HepG2 (cell line): ENCODE measurements around the gene ABCC12. TPM values are rescaled to one million over a fixed set of nuclear protein-coding genes. Genes with fewer than 3 reads are reported as not detected.

Source experiments
- ATAC-seq: fragments of 200-7000 bp; cut with Tn5 transposase; 3 replicates; pipeline ENCODE4 v1.9.1; 2020; ENCODE audit warnings: mild to moderate bottlenecking, moderate library complexity
- BruUV-seq: library from RNA; stranded (reverse); fragments of 400-500 nt; replicated peaks from 2 replicates; lab custom pipeline; 2021; lab: Mats Ljungman, UMichigan
- CTCF ChIA-PET: fragments of 300-600 bp; formaldehyde crosslinking; extraction: SDS; loops from one replicate; lab custom pipeline; 2021; ENCODE audit warnings: low total read pairs, inconsistent platforms, low intra/inter-chr PET ratio; lab: Yijun Ruan, JAX
- POLR2A ChIA-PET: fragments of 350-600 bp; sonication (Branson Sonifier 250); formaldehyde crosslinking; loops from one replicate; lab custom pipeline; 2020; ENCODE audit warnings: antibody characterized with exemption, inconsistent platforms; lab: Yijun Ruan, JAX
- DNase-seq: peaks from one replicate; pipeline ENCODE4 v3.0.0-alpha.2; 2015; ENCODE audit warnings: low spot score
- FAIRE-seq: peaks from 3 replicates; lab custom pipeline; 2011; peaks lifted over from hg19 to GRCh38; lab: Jason Lieb, UNC
- H2AFZ ChIP-seq: one replicate; pipeline ENCODE4 v1.6.1; 2011; ENCODE audit warnings: low read length, inconsistent platforms
- H3K27ac ChIP-seq: fragments of 300-600 bp; 3 replicates; pipeline ENCODE4 v1.8.0; 2011; ENCODE audit warnings: mixed run types, mild to moderate bottlenecking, mixed read lengths, low read length, inconsistent platforms; ENCODE audit not compliant: insufficient read depth; ENCODE audit errors: extremely low read length
- H3K27me3 ChIP-seq, 2 experiments: fragments of 200-600 bp in 1 of 2; 2 replicates in 1 of 2; 3 replicates in 1 of 2; pipeline versions ENCODE4 v1.6.0 to v1.8.0; 2011; ENCODE audit warnings: low read length in 2 of 2, mild to moderate bottlenecking in 2 of 2, moderate library complexity in 2 of 2, inconsistent platforms in 1 of 2; ENCODE audit not compliant: insufficient read depth in 2 of 2, control insufficient read depth in 1 of 2
- H3K36me3 ChIP-seq, 2 experiments: fragments of 200-600 bp in 1 of 2; replicated peaks in 1 of 2; 2 replicates in 1 of 2; 3 replicates in 1 of 2; pipeline versions ENCODE4 v1.5.1 to v1.8.0; 2011; ENCODE audit warnings: low read length in 2 of 2, inconsistent platforms in 1 of 2; ENCODE audit not compliant: insufficient read depth in 2 of 2, control insufficient read depth in 1 of 2
- H3K4me1 ChIP-seq: 2 replicates; pipeline ENCODE4 v1.5.1; 2012; ENCODE audit warnings: low read length, inconsistent platforms; ENCODE audit not compliant: insufficient read depth
- H3K4me2 ChIP-seq: 2 replicates; pipeline ENCODE4 v1.6.0; 2011; ENCODE audit warnings: low read depth, low read length, inconsistent platforms
- H3K4me3 ChIP-seq, 3 experiments: fragments of 200-600 bp in 1 of 3; sonication (generic), shearing (Covaris generic) in 1 of 3; replicated peaks in 1 of 3; 2 replicates each; pipeline ENCODE4 v1.5.1; 2011 to 2016; ENCODE audit warnings: low read length in 3 of 3, inconsistent platforms in 2 of 3, low read depth in 2 of 3, mild to moderate bottlenecking in 2 of 3, control low read depth in 1 of 3, mixed read lengths in 1 of 3; ENCODE audit not compliant: insufficient read depth in 1 of 3
- H3K79me2 ChIP-seq: one replicate; pipeline ENCODE4 v1.6.1; 2011; ENCODE audit warnings: low read length, inconsistent platforms; ENCODE audit not compliant: insufficient read depth
- H3K9ac ChIP-seq: 2 replicates; pipeline ENCODE4 v1.6.0; 2011; ENCODE audit warnings: mild to moderate bottlenecking, low read depth, low read length, inconsistent platforms; ENCODE audit not compliant: insufficient read depth
- H3K9me3 ChIP-seq: 2 replicates; pipeline ENCODE4 v1.5.1; 2012; ENCODE audit warnings: mild to moderate bottlenecking, low read length
- H4K20me1 ChIP-seq: 2 replicates; pipeline ENCODE4 v1.6.0; 2011; ENCODE audit warnings: inconsistent platforms, mild to moderate bottlenecking, low read length, moderate library complexity; ENCODE audit not compliant: insufficient read depth
- ATRX ChIP-seq: sonication (generic); formaldehyde crosslinking; IDR thresholded peaks from 2 replicates; pipeline ENCODE4 v1.4.0; 2020; ENCODE audit warnings: missing genetic modification reagents, borderline replicate concordance
- GRHL1 ChIP-seq: sonication (generic); formaldehyde crosslinking; conservative IDR thresholded peaks from 2 replicates; pipeline ENCODE4 v1.8.0; 2022; ENCODE audit warnings: missing genetic modification reagents
- IKZF1 ChIP-seq: fragments of 450-650 bp; IDR thresholded peaks from 2 replicates; pipeline ENCODE4 v1.7.1; 2016
- IKZF4 ChIP-seq: sonication (generic); formaldehyde crosslinking; IDR thresholded peaks from 2 replicates; pipeline ENCODE4 v1.5.1; 2020; ENCODE audit warnings: borderline replicate concordance, mild to moderate bottlenecking, low read depth, missing genetic modification reagents; ENCODE audit errors: not compliant biosample characterization
- JARID2 ChIP-seq: sonication (generic); formaldehyde crosslinking; IDR thresholded peaks from 2 replicates; pipeline ENCODE4 v1.8.1; 2023; ENCODE audit warnings: missing genetic modification reagents, inconsistent platforms; ENCODE audit not compliant: insufficient replicate concordance
- KDM5B ChIP-seq: sonication (generic); formaldehyde crosslinking; IDR thresholded peaks from 2 replicates; pipeline ENCODE4 v1.4.0; 2020; ENCODE audit warnings: missing genetic modification reagents, mild to moderate bottlenecking, borderline replicate concordance
- NFE2L2 ChIP-seq: fragments of 150-350 bp; IDR thresholded peaks from 2 replicates; pipeline ENCODE4 v1.6.1; 2014; ENCODE audit warnings: low read length
- PRPF4 ChIP-seq: fragments of 200-400 bp; formaldehyde crosslinking; IDR thresholded peaks from 2 replicates; pipeline ENCODE4 v1.6.1; 2016; ENCODE audit warnings: low read length, low read depth; ENCODE audit not compliant: poor library complexity, severe bottlenecking
- RARA ChIP-seq: IDR thresholded peaks from 2 replicates; pipeline ENCODE4 v1.6.1; 2016; ENCODE audit warnings: missing genetic modification reagents, missing compliant biosample characterization
- RBAK ChIP-seq: sonication (generic); formaldehyde crosslinking; IDR thresholded peaks from 2 replicates; pipeline ENCODE4 v1.5.1; 2020; ENCODE audit warnings: mild to moderate bottlenecking, missing genetic modification reagents
- TBX3 ChIP-seq: fragments of 450-650 bp; IDR thresholded peaks from 2 replicates; pipeline ENCODE4 v1.6.1; 2017; ENCODE audit warnings: antibody characterized with exemption, mild to moderate bottlenecking, inconsistent platforms, borderline replicate concordance
- ZBTB7B ChIP-seq: sonication (generic); formaldehyde crosslinking; IDR thresholded peaks from 2 replicates; pipeline ENCODE4 v1.4.0; 2020; ENCODE audit warnings: missing genetic modification reagents
- ZNF609 ChIP-seq: sonication (generic); formaldehyde crosslinking; IDR thresholded peaks from 2 replicates; pipeline ENCODE4 v1.4.0; 2020; ENCODE audit warnings: mild to moderate bottlenecking, missing genetic modification reagents, borderline replicate concordance
- ZNF652 ChIP-seq: IDR thresholded peaks from 2 replicates; pipeline ENCODE4 v1.6.1; 2016; ENCODE audit warnings: low read depth, borderline replicate concordance
- ZNF678 ChIP-seq: sonication (generic); formaldehyde crosslinking; IDR thresholded peaks from 2 replicates; pipeline ENCODE4 v1.4.0; 2020; ENCODE audit warnings: mild to moderate bottlenecking, missing genetic modification reagents
- WGBS: methylation state at CpG from one replicate; pipeline ENCODE4 v1.1.6; 2017; ENCODE audit warnings: low lambda C conversion rate; 5-methylcytosine and 5-hydroxymethylcytosine counted together
- in situ Hi-C: cut with HindIII; loops from 2 replicates; pipeline ENCODE4 v1.10.0; 2017; ENCODE audit warnings: low pct_unique_long_range_greater_than_20kb; ENCODE audit not compliant: extremely low pct_ligation_motif_present
- intact Hi-C: fragments of 100-400 bp; cut with micrococcal nuclease; formaldehyde crosslinking; loops from one replicate; pipeline ENCODE4 v1.10.0; 2022; ENCODE audit not compliant: unreplicated experiment
- polyA plus RNA-seq, 8 experiments: library from polyadenylated mRNA; depleted of rRNA in 3 of 8; stranded (reverse) in 7 of 8; unstranded in 1 of 8; fragments of >200 nt; fragmentation: Illumina TruSeq in 4 of 8; extraction: Trizol in 4 of 8; gene quantifications; 2 replicates each; pipeline versions ENCODE4 v1.2.1 to v1.2.3, GENCODE V29; 2011 to 2016; ENCODE audit warnings: low read depth in 4 of 8, missing spikeins in 1 of 8, mixed read lengths in 1 of 8; ENCODE audit not compliant: insufficient read depth in 1 of 8
- total RNA-seq, 5 experiments: library from RNA; depleted of rRNA; stranded (reverse); fragments of >200 nt; fragmentation: Illumina TruSeq; extraction: Trizol; gene quantifications; 2 replicates each; pipeline ENCODE4 v1.2.3, GENCODE V29; 2016; ENCODE audit warnings: low read depth in 1 of 5

The ABCC12 gene
- total and polyA plus RNA-seq, 2 of the 13 experiments (the other 11 are each of a cell fraction or from before 2014, with no cell fraction given), result not detected

- TF ChIP-seq RBAK (CRISPR knock-in tag) (no peak), ZNF678 (no peak)
Measured at GRCh38 chr16:48121276-48121675, 34.5 kb downstream of the ABCC12 start (continued).

GRCh38 chr16:48118841-48119240 is 37.0 kb downstream of the ABCC12 start:
- Histone ChIP-seq H3K27ac (no peak overlapping the region), H3K4me1 (peaks cover 9% of the 10 kb centered on the region), H2AFZ (no peak overlapping the region), H4K20me1 (no peaks in the 10 kb centered on the region), H3K9ac (no peak overlapping the region), H3K4me3 (no peak overlapping the region), H3K27me3 (peaks cover 0 to 26% of the 10 kb centered on the region in 2 experiments; a peak in 3 of 5 replicates), H3K36me3 (no peaks in the 10 kb centered on the region), H3K9me3 (no peaks in the 10 kb centered on the region), H3K4me2 (no peak overlapping the region), H3K79me2 (no peaks in the 10 kb centered on the region)
- no TSS peak for BruUV-seq
- intact Hi-C loops, result no loop called here
- POLR2A ChIA-PET, result no interaction called here
- whole genome bisulfite sequencing, result 50% methylated on average over 2 of the region's 2 CpGs
- in situ Hi-C loops, result loop anchor here (5.0 kb wide), 1 partner anchor 982 kb away; no protein-coding TSS in a partner anchor
- FAIRE-seq (no peak), DNase-seq (no peak), ATAC-seq (no peak)
- TF ChIP-seq TBX3 (no peak), RARA (CRISPR knock-in tag) (no peak), KDM5B (CRISPR knock-in tag) (no peak), JARID2 (CRISPR knock-in tag) (no peak), ATRX (no peak), ZNF609 (no peak), ZBTB7B (CRISPR knock-in tag) (no peak), IKZF4 (CRISPR knock-in tag) (no peak), GRHL1 (CRISPR knock-in tag) (no peak), ZNF652 (CRISPR knock-in tag) (no peak), PRPF4 (no peak), IKZF1 (no peak), NFE2L2 (no peak)
- CTCF ChIA-PET, result interaction anchor here (2.5 kb wide), 2 partner anchors 38 to 46 kb away, joined by 9 to 16 read pairs; partner anchors contain the start of gene ABCC12
